Stimulated activated CD8-positive, alpha-beta memory T cell treated with anti-CD3 and anti-CD28 coated beads, Interleukin-15, amount 100 ng/mL, for 1 hour (primary cell): ENCODE data around the gene BANP.
"Not testable (repeated sequence)": the region's sequence is repeated elsewhere in the genome, so short reads cannot be mapped to it uniquely, and the experiment has no call there.

ENCODE experiments used
- DNase-seq: peaks from one replicate; pipeline ENCODE4 v3.0.0-alpha.2; 2020; ENCODE audit warnings: low read depth

The BANP gene, protein sequence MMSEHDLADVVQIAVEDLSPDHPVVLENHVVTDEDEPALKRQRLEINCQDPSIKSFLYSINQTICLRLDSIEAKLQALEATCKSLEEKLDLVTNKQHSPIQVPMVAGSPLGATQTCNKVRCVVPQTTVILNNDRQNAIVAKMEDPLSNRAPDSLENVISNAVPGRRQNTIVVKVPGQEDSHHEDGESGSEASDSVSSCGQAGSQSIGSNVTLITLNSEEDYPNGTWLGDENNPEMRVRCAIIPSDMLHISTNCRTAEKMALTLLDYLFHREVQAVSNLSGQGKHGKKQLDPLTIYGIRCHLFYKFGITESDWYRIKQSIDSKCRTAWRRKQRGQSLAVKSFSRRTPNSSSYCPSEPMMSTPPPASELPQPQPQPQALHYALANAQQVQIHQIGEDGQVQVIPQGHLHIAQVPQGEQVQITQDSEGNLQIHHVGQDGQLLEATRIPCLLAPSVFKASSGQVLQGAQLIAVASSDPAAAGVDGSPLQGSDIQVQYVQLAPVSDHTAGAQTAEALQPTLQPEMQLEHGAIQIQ

DNA sequence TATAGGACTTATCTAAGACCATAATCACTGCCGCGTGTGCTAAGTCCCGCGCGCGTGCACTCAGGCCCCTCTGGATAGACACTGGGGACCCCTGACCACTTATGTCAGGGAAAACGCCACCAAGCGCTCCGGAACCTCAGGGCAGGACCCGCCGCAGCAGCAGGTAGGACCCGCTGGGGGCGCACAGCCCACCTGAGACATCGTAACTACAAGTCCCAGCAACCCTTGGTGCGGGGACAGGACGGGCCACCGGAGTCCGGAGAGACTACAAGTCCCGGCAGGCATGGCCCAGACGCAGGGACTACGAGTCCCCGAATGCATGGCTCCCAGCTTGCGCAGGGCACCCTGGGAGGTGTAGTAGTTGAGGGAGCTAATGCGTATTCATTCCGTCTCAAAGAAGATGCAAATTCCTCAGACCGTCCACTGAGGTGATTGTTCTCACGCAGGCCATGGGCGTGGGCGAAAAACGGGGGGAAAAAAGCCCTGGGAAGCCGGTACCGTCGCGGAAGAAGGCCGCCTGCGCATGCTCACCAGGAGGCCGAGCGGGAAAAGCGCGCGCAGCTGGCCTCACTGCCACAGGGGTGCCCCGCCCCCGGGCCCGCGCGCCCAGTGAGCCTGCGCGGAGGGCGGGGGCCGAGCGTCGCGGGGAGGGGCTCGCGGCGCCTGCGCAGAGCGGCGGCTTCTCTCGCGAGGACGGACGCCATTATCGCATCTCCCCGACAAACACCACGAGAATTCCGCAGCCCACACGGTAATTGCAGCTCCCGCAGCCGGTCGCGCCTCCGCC lies at the start of gene BANP:
Gene BANP, plus strand, starts transcription at position 670 of the 787 bp plus-strand sequence. CDS start 23,682 bp downstream, outside the sequence.
- DNase-seq = peak; percentile 86

DNA sequence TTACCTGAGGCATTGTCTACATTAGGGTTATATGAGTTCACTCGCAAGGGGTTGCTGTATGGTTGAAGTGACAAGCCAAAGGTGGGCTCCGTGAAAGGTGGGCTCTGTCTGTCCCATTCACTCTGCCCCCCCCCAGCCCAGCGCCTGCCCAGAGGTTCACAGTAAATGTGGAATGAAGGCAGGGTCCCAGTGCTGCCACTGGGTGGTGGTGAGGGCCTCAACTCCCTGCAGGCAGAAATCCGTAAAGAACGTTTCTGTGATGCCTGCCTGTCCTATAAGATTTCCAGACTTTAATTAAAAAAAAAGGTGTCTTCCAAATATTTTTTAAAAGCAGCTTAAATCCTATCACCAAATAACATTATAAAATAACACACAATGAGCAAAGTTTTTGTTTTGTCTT lies 46.3 kb upstream of the BANP start:
- not testable (repeated sequence) for DNase-seq

DNA sequence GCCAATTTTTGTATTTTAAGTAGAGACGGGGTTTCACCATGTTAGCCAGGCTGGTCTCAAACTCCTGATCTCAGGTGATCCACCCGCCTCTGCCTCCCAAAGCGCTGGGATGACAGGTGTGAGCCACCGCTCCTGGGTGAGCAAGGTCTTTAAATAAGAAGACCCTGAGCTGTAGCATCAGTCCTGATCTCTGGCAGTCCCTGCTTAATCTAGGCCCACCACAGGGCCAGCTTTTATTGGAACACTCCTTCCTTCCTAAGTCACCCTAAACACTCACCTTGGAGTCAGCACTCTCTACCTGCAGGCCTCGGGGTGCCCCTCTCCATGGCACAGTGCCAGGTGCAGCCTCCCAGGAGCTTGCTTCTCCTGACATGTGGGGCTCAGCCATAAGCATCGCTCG lies 45.7 kb upstream of the BANP start:
- DNase-seq = not testable (repeated sequence)

DNA sequence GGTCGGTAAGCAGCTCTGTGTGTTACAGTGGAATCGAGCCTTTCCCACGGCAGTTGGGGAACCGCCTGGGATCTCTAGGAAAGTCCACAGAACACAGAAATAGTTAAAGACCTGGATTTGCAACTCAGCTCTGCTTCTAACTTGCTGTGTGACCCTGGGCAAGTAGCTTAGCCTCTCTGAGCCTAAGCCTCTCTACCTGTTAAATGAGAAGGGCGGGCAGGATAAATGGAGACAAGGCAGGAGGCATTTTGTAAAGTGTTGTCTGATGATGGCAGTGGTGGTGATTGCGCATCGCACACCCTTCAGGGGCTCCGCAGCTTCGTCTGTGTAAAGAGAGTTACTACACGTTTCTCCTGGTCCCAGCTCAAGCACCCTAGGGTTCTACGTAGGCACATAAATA lies 43.1 kb upstream of the BANP start:
- DNase-seq = not testable (repeated sequence)

DNA sequence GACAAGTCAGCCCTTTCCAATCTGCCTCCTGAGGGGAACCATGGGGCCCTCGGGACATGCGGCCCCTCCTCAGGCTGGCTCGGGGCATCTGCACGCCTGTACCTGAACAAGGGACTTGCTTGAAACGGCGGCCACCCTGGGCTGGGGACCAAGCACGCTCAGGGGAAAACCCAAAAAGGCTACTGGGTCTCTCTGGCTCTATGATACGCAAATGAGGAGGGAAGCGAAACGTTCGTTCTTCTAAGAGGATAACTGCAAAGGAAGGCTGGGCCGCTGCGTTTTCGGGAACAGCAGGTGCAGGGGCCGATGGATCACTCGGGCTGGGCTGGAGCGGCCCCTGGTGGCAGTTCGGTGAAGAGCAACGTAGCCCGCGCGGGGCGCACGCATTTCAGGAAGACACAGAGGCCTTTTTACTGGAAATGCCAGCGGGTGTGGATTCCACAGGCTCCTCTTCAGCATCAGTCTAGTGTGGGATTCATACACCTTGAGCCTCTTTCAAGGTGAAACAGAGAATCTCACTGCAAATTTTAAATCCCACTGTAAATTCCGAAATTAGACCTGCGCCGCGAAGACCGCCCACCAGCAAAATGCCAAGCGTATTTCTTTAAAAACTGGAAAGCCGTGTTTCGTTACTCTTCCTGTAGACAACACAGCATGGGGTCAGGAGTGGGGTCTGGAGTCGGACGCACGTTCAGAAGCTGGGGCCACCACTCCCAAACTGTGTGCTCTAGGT lies 41.9 kb upstream of the BANP start:
- peak; percentile 72 for DNase-seq

DNA sequence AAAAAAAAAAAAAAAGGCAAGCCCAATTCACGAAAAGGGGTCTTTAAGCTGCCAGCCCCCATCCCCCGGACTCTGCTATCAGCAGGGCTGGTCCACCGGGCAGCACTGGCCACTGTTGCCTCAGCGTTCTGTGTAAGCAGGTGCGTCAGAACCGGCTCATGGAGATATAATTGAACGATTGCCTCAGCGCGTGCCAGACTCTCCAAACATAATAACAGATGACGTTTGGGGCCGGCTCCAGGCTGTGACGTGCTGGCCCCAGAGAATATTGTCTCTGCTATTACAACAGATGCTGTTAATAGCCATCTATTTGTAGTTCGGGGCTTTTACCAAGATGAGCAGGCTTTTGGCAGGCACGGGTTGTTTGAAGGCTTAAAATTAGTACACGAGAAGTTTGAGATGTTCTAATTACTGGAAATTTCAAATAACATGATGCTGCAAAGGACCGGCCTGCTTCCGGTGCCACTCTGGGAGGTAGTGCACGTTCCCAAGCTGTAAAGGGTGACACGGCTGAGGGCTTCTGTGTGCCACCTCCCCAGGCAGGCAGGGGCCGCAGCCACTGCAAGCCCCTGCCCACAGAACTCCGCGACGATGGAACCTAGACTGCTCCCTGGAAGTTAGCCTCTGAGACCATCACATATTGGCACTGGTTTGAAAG lies 40.0 kb upstream of the BANP start:
- DNase-seq = not testable (repeated sequence)

DNA sequence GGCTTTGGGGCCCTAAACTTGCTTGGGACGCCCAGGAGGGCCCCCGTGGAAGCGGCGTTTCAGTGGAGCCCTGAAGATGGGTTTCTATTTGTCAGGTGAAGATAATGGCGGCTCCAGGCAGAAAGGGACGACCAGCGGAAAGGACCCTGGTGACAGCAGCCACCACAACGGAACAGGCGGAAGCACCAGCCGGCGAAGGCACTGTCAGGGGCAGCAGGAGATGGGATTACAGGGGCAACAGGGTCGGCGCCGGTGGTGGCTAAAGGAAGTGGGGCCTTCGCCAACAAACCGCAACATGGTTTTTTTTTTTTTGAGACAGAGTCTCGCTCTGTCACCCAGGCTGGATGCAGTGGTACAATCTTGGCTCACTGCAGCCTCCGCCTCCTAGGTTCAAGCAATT lies 38.5 kb upstream of the BANP start:
- not testable (repeated sequence) for DNase-seq

DNA sequence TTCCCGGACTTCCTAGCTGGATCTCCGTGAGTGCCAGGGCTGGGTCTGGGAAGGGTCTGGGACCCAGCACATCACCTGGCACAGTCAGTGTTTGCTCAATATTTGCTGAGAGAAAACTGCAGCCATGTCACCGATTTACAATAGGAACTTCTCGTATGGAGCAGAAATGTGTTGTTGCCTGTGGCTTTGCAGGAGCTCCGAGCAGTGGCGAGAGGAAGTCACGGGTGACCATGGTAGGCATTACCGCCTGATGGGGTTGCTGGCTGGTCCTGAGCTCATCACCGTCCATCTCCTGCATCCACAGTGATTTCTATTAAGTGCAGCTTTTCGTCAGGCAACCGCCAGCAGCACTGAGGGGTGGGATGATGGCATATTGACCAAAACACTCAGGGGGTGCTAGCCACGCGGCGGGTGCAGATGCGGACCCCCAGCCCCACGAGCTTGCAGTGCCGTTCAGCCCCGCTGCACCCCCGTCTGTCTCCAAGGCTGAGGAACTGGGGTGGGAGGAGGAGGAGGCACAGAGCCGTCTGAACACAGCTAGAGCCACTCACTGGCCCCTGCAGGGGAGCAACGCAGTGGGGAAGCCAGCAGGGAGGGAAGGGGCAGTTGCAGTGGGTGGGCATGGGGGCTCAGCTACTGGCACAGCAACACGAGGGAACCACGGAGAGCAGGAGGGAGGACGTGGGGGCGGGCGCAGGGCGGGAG lies 37.1 kb upstream of the BANP start:
- not testable (repeated sequence) for DNase-seq

DNA sequence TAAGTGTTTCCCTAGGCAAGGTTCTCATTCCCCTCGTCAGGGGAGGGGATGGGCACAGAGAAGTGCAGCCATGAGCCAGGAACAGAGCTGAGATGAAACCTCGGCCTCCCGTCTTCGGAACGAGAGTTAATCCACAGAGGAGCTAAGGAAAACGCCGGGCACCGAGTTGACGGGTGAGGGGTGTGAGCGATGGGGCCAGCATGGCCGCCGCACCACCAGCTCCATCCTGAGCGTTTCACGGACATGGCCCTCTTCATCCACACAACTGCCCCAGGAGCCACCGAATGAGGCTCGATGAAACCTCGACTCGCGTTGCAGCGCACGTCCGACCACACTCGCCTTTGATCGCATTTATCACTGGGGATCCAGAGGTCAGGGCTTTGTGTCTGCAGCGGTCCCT lies 36.4 kb upstream of the BANP start:
- no peak for DNase-seq

DNA sequence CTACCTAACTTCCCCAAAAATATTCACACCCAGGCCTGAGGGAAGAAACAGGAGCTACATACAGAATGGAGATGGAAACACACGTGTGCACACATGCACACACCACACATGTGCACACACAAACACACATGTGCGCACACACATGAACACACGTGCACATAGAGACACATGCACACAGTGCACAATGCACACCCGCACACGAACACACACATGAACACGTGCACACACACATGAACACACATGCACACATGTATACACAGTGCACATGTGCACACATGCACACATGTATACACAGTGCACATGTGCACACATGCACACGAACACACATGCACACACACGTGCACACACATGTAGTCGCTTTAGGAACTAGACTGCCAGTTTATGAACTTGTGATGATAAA lies 33.7 kb upstream of the BANP start:
- DNase-seq = no peak

DNA sequence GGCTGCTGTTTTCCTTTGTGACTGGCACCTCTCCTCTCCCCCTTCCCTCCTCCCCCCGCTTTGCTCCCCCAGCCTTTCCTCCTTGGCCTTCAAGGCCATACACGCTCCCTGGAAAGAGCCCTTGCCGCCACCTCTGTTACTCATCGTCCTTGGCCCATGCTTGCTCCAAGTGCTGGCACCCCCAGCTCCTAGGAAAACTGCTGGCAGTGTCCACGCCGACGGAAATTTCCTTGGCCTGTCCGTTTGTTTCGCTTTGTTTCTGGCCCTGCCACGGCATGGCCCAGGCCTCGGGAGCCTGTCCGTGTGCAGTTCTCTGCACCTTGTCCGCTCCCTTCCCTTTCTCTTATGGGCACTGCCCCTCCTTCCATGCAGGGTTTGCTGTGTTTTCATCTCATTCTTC lies 32.9 kb upstream of the BANP start:
- DNase-seq = no peak

DNA sequence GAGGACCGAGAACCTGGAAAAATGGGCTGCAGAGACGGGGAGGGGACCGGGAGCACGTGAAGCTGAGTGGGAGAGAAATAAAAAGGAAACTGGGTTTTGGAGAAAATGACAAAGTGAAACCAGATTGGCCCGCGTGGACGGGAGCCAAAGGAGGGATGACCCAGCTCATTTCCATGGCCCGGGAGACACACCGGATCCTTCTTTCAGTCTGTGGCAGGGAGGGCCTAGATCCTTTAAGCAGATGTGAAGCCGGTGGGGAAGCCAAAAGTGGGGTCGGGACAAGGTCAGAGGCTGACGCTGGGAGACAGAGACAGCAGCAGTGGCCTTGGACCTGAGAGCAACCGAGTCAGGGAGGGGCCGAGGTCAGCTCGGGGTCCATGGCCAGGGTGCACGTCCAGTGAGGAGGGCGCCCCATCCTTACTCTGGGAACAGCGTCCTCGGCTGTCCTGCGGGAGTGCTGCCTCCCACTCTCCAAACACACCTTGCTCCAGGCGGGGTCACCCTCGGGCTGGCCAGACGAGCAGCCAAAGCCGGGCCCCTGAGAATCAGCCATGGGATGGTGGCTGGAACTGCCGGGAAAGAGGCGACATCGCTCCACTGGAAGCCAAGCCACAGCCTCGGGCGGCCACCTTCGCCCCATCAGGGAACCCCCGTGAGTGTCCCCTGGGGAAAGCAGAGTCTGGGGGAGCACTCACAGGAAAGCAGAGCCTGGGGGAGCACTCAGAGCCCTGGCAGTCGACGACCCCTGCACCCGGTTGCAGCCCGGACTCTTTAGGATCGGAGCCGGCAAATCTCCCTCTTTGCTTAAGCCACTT lies 32.2 kb upstream of the BANP start:
- no peak for DNase-seq

DNA sequence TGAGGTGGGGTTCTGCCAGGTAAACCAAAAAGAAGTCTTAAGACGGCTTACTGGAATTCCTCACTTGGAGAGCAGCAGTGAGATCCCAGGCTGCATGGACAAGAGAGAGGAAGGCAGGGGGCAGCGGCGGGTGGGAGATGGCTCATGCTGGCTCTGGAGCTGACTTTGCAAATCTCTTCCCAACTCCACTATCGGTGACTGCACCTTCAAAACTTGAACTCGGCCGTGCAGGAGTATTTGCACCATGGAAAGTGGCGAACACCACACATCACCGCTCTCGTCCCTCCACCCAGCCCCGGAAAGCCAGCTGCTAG lies 31.6 kb upstream of the BANP start:
- no peak for DNase-seq

DNA sequence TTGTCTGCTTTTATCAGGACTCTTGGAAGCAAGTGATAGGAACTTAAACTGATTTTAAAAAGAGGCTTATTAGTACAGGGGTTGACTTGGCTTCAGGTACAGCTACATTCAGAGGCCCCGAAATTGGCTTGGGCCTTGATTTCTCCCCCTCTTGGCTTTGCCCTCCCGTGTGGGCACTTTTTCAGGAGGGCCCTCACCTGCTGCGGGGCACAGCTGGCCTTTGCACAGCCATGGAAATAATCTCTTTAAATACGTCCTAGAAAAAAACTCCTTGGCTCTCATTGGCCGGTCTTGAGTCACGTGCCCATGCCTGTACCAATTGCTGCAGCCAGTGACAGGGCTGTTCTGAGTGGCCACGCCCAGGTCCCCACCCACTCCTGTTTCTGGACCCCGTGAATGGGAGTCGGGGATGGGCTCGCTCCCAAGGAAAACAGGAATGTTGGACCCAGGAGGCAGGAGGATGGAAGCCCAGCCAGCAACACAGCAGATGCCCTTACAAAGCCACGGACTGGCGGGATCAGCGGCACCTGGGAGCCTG lies 29.9 kb upstream of the BANP start:
- DNase-seq = no peak

DNA sequence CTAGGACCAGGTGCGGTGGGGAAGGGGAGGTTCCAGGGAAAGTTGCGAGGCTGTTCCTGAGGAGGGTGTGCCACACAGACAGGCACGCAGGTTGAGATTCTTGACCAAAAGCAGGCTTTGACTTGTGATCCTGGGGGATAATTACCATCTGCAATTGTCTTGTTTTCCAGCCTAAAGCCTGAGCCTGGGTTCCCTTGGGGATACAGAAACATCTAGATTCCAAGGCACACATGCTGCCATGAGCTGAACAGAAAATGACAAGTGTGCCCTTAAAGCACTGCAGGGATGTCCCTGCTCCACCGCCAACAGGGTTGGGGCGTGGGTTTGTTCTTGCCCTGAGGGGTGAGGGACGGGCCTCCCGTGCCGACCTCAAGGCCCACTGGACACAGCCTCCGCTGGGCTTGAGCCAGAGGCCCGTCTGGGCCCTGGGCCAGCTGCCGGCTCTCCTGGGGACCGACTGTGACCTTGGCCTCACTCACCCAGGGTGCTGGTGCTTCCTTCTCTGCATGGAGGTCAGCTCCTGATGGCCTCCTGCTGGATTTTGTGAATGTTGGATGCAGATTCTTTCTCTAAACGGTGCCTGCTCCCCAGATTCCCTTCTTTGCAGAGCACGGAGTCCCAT lies 28.9 kb upstream of the BANP start:
- DNase-seq = no peak

DNA sequence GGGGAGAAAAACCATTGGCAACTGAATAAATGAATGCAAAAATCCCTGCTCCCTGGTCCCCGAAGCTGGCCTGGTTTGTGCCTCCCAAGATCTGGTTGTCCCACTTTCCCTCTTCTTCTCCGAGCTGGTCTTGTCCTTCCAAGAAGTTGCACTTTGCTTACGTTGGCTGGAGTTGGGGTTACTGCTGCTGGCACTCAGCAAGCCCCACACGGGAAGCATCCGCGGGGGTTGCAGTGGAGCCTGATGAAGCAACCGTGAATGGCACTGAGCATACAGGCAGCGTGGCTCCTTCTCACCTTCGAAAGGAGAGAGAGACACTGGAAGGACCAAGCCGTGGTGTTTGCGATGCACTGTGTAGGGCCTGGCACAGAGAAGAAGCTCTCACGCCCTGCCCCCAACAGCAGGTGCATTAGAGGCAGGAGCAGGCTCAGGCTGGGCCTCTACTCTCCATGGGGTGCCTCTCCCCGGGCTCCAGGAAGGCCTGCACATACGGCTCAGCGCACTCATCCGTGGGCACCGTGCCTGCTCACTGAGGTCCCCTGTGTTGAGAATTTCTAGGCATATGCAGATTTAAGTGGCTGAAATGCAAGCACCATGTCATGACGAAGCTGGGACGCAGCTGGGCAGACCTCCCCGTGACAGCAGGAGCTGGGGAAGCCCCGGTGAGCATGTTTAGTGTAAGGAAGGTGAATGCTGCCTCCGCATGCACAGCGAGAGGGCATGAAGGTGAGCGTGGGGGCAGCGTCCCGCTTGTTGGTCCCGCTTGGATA lies 27.0 kb upstream of the BANP start:
- DNase-seq = no peak

DNA sequence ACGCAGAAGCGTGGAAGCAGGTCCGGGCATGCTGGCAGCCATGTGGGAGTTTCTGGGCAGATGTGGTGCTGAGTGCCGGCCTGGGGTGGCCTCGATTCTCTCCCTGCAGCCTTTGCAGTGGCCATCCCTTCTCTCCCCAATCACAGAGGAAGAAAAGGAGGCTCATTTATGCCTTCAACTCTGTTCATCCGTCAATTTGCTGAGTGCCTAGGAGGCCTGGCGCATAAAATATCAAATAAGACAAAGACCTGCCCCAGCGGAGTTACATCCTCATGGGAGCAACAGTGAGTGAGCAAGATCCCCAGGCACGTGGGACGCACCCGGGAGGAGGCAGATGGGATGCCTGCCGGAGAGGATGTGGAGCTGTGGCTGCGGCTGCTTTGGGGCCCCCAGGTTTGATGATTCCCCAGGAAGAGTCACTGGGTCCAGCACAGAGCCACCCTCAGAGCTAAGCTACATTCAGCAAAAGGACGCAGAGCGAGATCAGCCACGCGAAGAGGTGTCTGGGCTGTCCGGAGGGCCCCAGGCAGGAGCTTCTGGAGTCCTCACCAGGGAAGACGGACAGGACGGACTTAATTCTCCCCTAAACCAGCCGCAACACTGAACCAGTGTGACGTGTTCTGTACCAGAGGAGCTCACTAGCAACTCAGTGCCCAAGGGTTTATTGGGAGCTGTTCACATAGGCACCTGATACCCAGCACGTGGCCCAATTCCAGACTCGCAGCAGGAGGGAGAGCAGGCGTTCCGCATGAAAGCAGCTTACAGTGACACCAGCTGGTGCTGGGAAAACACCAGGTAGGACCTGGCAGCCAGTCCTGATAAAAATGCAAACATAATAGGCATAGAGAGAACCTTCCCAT lies 26.2 kb upstream of the BANP start:
- no peak for DNase-seq
